SU-DHL-6 (cell line): ENCODE results near the gene GTF2IRD1.

ENCODE experiments used
- EZH2phosphoT487 ChIP-seq: fragments of 200-600 bp; sonication (generic), shearing (Covaris generic); conservative IDR thresholded peaks from 2 replicates; pipeline ENCODE4 v1.6.1; 2018; ENCODE audit warnings: mild to moderate bottlenecking, antibody characterized with exemption, low read length, moderate library complexity, mixed read lengths
- TF ChIP-seq, protein P1 (sequence below): fragments of 200-600 bp; sonication (generic); IDR thresholded peaks from one replicate; pipeline ENCODE4 v1.5.1; 2017; ENCODE audit warnings: antibody characterized with exemption, mild to moderate bottlenecking, low read length, moderate library complexity; ENCODE audit not compliant: insufficient read depth, poor library complexity, severe bottlenecking

DNA sequence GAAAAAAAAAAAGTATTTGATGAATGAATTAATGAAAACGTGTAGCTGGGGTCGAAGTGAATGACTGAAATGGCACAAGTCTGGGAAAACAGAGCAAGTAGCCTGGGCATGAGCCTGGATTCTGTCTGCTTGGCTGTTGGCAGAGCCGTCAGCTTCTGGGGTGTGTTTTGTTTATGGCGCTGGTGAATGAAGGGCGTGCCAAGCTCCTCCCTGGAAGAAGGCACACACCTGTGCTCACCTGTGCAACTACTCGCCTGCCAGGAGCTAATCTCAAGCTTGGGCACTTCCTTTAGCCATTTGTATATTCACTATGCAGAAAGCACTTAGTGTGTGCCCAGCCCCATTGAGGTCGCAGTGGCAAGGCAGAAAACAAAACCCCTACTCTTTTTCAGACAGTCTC is 74.1 kb downstream of the GTF2IRD1 start:
- TF ChIP-seq EZH2phosphoT487: no peak
- TF ChIP-seq, protein P1, sequence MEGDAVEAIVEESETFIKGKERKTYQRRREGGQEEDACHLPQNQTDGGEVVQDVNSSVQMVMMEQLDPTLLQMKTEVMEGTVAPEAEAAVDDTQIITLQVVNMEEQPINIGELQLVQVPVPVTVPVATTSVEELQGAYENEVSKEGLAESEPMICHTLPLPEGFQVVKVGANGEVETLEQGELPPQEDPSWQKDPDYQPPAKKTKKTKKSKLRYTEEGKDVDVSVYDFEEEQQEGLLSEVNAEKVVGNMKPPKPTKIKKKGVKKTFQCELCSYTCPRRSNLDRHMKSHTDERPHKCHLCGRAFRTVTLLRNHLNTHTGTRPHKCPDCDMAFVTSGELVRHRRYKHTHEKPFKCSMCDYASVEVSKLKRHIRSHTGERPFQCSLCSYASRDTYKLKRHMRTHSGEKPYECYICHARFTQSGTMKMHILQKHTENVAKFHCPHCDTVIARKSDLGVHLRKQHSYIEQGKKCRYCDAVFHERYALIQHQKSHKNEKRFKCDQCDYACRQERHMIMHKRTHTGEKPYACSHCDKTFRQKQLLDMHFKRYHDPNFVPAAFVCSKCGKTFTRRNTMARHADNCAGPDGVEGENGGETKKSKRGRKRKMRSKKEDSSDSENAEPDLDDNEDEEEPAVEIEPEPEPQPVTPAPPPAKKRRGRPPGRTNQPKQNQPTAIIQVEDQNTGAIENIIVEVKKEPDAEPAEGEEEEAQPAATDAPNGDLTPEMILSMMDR: no peak
